ENCODE results near the gene MCOLN2.
"Not testable (repeated sequence)": the region's sequence is repeated elsewhere in the genome, so short reads cannot be mapped to it uniquely, and the experiment has no call there.

MCOLN2 gene

GRCh38 chr1:84996846-84997666 lies at the start of gene MCOLN2:
Gene MCOLN2, minus strand, starts transcription at chr1:84997113. Its CDS starts 241 bp downstream, at chr1:84996872.
- peak; percentile 31 to 52 for DNase-seq

DNA sequence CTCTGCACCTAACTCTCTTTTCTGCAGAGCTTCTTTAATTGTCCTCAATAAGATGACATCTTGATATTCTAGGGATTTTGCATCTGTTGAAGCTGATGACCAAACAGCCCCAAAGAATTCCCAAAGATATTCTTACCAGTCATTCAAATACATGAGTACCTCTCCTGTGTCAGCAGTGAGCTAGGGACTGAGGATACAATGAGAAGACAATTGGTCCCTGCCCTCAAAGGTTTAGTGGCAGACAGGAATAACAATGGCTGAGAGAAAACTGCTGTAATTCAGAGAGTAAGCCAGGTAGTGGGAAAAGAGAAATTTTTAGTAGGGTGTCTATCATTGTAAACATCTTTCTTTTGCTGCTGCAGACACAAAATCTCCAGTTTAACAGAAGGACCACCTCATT lies 45.5 kb upstream of the MCOLN2 start:
- no peak for DNase-seq

- no peak for DNase-seq
Measured at GRCh38 chr1:85041793-85042192, 44.9 kb upstream of the MCOLN2 start.

DNA sequence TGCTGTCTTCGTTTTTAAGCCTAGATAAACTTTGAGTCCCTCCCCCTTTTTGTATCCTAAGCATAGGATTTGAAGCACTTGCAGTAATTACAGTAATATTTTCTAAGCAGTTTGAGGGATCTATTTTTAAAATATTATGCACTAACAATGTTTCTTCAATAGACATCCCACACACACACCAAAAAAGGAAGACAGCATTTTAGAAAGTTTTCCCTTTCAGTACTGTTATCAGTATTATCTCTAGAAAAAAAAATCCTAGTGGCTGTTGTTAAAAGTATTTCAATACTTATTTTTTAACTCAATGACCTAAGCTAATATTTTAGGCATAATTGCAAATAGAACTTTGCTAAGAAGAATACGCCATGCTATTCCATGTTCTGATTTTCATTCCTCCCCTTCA lies 36.3 kb upstream of the MCOLN2 start:
- no peak for DNase-seq

- no peak for DNase-seq
Measured at GRCh38 chr1:85030536-85030935, 33.6 kb upstream of the MCOLN2 start.

DNA sequence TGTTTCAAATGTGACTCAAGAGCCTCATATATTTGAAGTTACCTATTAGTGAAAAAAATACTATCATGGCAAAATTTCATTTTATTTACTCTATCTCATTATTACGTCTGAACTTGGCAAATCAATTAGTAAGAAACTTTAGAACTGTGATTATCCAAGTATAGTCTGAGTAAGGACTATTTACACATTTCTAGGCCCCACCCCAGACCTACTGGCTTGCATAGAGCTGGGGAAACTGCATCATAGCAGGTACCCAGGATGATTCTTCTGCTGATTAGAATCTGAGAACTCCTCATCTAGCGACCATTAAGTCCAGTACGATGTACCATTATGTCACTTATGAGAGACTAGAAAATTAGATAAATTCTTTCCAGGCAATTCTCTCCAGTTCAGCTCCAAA lies 31.2 kb upstream of the MCOLN2 start:
- no peak for DNase-seq

- peak; percentile 9 to 20 for DNase-seq
Measured at GRCh38 chr1:85027242-85027983, 30.5 kb upstream of the MCOLN2 start.

- DNase-seq, result no peak
Measured at GRCh38 chr1:85025940-85026339, 29.0 kb upstream of the MCOLN2 start.

DNA sequence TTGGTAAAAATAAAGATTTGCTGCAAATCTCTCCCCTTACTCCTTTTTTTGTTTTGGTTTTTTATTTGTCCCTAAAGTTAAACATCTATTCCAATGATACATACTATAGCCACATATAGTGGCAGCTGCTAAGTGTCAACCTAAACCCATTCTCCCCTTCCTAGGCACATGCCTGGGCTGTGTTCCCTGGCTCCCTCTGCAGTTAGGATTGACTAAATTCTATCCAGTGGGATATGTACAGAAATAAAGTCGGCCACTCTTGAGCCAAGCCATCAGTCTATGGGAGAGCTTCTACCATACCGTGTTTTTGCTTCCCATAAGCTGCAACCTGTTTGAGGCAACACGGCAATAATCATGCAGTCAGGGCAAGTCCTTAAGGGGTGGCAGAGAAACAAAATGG lies 27.8 kb upstream of the MCOLN2 start:
- no peak for DNase-seq

- no peak for DNase-seq
Measured at GRCh38 chr1:85022700-85023099, 25.8 kb upstream of the MCOLN2 start.

GRCh38 chr1:85019994-85020393 lies 23.1 kb upstream of the MCOLN2 start:
- DNase-seq, result no peak

- no peak for DNase-seq
Measured at GRCh38 chr1:85015826-85016225, 18.9 kb upstream of the MCOLN2 start.

- DNase-seq, result not testable (repeated sequence)
Measured at GRCh38 chr1:85005641-85006040, 8.7 kb upstream of the MCOLN2 start.

- no peak for DNase-seq
Measured at GRCh38 chr1:85001742-85002141, 4.8 kb upstream of the MCOLN2 start.

GRCh38 chr1:84998642-84999280 lies 1.8 kb upstream of the MCOLN2 start:
- peak; percentile 4 to 32 for DNase-seq

DNA sequence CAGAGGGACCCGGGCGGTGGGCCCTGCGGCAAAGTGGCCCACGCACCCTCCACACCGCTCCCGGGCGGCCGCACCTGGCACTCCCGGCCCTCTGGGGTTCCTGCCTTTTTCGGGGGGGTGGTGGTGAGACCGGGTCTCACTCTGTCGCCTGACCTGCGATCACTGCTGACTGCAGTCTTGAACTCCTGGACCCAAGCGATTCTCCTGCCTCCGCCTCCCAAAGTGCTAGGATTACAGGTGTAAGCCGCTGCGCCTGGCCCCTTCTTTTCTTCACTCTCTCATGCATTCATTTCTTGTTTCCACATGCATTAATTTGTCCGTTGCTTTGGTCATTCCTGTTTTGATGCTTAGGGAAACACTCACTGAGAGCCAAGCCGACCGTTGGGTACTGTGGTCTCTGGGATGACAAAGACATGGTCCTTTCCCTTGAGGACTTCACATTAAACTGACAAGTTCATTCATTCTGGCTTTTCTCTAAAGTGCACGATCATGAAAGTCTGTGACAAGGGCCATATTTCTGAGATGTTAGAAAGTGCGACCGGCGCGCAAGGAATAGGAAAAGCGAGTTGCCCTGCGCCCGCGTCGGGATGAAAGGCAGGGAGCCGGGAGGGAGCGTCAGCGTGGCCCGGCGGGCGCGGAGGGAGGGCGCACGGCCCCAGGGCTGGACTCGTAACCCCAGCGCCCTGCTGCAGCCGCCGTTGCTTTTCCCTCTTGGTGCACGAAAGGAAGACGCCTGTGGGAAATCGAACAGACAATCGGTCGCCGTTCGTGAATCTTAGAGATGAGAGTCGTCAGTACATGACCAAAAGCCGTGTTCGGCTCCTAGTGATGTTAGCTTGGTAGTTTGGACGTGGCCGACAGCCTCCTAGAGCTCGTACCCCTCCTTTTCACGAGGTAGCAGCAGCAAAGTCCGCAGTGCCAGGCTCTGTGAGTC lies 1.0 kb upstream of the MCOLN2 start:
- peak in 1 of 2 donors; percentile 29 for DNase-seq

DNA sequence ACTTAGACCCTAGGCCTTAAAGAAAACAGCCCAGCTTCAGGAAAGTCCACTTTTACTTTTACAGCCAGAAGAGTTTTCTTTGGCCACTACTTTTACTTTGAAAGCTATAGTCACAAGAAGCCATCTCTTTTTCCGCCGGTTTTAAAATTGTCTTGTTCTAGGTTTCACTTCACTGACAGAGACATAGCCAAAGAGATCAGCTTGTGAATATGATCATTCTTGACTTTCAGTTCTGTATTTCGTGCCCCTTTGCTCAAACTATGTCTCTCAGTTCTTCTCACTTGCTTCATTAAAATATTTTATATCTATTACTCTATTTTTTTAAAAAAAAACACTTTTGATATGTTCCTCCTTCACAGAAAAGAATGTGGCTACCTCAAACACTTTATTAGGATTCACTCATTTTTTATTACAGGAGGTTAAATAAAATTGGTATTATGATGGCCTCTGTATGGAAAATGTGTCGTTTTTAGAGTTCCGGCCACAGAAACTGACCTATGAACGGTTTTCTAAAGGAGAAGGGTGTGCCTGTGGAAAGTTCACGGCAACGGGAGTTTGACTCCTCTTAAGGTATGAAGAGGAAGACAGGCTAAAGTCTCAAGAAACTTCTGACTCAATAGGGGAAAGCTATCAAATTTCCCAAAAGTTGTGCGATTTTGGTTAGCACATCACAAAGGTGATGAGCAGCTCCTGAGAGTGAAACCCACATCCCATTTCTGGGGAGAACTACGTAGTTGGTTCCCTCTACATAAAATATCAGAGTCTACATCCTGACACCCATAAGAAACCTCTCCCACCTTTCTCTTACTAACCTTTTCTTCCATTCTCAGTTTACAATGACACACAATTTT lies 1.2 kb downstream of the MCOLN2 start:
- DNase-seq, result peak; percentile 64 to 80

GRCh38 chr1:84991097-84991920 lies 5.6 kb downstream of the MCOLN2 start:
- peak; percentile 85 to 93 for DNase-seq

DNA sequence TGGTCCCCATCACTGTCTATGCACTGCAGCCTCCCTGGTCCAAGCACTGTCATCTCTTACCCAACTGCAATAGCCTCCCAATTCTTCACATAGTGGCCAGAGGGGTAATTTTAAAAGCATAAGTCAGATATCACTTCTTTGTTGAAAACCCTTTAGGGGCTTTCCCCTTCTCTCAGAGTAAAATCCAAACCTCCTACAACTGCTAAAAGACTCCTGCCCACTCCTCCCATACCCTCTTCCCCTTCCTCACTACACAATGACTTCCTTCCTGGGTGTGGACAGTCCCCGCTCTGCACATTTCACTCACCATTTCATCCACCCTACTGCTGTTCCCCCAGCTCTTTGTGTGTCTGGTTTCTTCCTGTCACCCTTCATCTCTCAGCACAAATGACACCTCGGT lies 8.3 kb downstream of the MCOLN2 start:
- peak; percentile 86 to 94 for DNase-seq

DNA sequence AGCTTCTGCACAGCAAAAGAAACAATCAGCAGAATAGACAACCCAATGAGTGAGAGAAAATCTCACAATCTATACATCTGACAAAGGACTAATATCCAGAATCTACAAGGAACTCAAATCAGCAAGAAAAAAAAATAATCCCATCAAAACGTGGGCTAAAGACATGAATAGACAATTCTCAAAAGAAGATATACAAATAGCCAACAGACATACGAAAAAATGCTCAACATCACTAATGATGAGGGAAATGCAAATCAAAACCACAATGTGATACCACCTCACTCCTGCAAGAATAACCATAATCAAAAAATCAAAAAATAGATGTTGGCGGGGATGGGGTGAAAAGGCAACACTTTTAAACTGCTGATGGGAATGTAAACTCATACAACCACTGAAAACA lies 10.4 kb downstream of the MCOLN2 start:
- DNase-seq, result not testable (repeated sequence)

- no peak for DNase-seq
Measured at GRCh38 chr1:84985365-84985764, 11.5 kb downstream of the MCOLN2 start.
